Lower leg skin (tissue), 3 donors: ENCODE data around the gene NFILZ.

Source experiments
- CTCF ChIP-seq, 3 donors: fragments of 450-650 bp; IDR thresholded peaks; one replicate each; pipeline ENCODE4 v1.5.1; 2016; ENCODE audit warnings: antibody characterized with exemption in 3 of 3, mild to moderate bottlenecking in 3 of 3, moderate library complexity in 2 of 3
- POLR2A ChIP-seq, 2 donors: fragments of 450-650 bp; IDR thresholded peaks; one replicate each; pipeline ENCODE4 v1.6.1; 2016 to 2017; ENCODE audit warnings: antibody characterized with exemption in 2 of 2, mild to moderate bottlenecking in 1 of 2, moderate library complexity in 1 of 2

DNA sequence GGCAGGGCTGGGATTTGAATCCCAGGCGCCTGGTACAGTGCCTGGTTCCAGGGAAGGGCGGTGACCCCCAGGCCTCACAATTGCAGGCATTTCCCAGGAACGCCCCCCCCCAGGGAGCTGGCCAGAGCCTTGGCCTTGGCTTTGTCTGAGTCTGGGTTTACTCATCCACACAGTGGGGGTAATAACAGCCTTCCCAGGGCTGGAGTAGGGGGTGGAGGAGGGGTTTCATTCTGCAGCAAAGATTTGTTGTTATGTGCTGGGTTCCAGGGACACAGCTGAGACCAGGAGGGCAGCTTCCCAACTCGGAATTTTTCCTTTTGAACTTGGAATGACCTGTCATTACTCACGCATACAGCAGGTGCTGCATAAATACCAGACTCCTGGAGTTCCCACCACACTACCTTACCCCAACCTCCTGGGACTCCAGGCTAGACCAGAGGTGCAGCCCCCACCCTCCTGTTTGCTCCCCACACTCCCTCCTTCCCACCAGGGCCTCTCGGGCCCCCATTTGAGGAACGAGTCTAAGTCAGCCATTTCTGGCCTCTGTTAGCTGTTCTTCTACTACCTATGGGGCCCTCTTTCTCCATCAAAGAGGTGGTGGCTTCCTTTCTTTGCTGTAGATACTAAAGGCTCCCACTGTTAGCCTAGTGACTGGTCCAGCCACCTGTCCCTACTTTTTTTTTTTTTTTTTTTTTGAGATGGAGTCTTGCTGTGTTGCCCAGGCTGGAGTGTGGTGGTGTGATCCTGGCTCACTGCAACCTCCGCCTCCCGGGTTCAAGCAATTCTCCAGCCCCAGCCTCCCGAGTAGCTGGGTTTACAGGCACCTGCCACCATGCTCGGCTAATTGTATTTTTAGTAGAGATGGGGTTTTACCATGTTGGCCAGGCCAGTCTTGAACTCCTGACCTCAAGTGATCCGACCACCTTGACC is 18.3 kb upstream of the NFILZ start:
- TF ChIP-seq CTCF (IDR thresholded peaks at IDR 0.05): no peak
- no peak for TF ChIP-seq POLR2A (IDR thresholded peaks at IDR 0.05)
